Right hindlimb (tissue), 1 donor: ENCODE measurements around the gene FAM136A.
"Not testable (repeated sequence)": the region's sequence is repeated elsewhere in the genome, so short reads cannot be mapped to it uniquely, and the experiment has no call there.

Experiments used
- DNase-seq: peaks from one replicate; pipeline ENCODE4 v3.0.0-alpha.2; 2018

The FAM136A gene

DNA sequence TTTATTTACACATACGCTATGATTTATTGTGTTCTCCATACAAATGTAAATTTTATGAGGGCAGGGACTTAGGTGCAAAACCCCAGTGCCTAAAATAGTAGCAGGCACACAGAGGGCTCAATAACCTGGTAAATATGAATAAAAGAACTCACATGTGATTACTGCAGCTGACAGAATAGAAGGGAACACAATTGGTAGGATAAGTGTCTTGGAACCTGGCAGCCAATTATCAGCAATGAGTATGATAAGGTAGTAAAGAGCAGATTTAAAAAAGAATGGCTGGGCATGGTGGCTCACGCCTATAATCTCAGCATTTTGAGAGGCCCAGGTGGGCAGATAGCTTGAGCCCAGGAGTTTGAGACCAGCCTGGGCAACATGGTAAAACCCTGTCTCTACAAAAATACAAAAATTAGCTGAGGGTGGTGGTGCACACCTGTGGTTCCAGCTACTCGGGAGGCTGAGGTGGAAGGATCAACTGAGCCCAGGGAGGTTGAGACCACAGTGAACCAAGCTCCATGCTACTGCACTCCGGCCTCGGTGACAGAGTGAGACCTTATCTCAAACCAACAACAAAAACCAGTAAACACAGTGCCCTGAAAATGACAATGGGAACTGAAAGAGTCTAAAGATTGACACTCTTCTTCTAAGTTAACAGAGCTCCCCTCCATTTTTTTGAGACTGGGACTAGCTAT is 18.2 kb downstream of the FAM136A start:
- DNase-seq, result no peak

DNA sequence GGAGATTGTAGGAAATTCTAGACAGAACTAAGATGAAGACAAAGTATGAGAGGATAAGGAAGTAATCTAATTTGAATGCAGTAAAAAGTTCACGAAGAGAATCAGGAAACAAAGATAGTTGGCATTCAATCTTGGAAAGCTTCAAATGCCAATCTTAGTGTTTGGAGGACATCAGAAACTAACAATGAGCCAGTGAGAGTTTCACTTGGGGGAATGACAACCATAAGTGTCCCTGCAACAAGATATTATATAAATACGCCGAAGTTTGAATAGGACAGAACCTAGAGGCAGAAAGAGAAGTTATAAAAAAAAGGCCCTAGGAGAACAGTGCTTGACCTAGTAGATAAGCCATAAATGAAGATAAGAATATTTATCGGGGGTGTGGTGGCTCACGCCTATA is 19.4 kb downstream of the FAM136A start:
- no peak for DNase-seq

DNA sequence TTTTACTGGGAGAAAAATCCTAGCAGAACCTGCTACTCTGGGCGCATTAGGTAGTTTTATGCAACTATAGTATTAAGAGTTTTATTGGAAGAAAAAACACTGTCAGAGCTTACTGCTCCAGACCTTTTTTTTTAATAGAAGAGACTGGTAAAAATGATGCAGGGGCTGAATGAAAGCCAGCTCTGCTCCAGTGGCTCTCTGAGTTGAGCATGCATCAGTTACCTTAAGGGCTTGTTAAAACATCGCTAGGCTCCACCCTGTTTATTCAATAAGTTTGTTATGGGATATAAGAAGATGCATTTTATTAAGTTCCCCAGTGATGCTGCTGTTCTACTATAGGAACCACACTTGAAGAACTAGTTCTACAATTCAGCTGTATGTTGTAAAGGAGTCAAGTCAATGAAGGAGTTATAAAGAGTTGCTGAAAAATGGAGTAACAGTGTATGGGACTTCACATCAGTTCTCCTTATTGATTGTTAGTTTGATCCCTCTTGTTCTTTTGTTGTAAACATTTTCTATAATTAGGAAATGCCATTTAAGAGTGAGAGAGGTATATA is 21.5 kb downstream of the FAM136A start:
- DNase-seq, result no peak

DNA sequence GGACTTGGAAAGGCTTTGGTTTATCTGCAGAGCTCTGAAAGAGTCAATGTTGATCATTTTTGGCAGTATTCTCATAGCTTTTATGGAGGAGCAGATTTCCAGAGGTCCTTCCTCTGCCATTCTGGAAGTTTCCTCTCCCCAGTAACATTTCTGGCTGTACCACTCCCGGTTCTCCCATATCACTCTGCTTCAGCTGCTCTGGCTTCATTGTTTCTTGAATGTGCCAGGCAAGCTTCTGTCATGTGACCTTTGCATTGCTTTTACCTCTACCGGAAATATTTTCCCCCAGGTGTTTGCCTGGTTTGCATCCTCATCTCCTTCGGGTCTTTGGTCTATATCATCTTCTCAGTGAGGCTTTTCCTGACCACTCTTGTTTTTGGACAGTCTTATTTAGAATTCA is 31.5 kb downstream of the FAM136A start:
- no peak for DNase-seq

GRCh38 chr2:70269422-70270302 is 32.2 kb downstream of the FAM136A start:
- not testable (repeated sequence) for DNase-seq

DNA sequence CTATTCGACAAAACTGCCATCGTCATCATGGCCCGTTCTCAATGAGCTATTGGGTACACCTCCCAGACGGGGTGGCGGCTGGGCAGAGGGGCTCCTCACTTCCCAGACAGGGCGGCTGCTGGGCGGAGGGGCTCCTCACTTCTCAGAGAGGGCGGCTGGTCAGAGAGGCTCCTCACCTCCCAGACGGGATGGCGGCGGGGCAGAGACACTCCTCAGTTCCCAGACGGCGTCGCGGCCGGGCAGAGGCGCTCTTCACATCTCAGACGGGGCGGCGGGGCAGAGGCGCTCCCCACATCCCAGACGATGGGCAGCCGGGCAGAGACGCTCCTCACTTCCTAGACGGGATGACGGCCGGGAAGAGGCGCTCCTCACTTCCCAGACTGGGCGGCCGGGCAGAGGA is 34.9 kb downstream of the FAM136A start:
- not testable (repeated sequence) for DNase-seq

DNA sequence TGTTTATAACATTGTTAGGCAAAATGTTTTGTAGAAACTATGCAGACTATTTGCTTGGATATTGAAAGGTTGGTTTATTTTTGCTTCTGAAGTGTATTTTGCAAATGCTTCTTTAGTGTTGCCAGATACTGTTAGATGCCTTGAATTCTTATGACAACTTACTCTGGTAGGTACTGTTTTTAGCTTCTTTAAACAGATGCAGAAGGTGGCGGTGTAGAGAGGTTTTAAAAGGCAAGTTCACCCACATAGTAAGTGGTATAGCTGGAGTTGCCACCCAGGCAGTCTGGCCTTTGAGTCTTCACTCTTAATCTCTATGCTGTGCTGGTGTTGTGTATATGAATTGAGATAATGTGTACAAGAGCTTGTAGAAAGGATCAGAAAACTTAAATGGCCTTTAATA is 40.4 kb downstream of the FAM136A start:
- DNase-seq, result no peak

GRCh38 chr2:70258532-70258875 is 43.4 kb downstream of the FAM136A start:
- DNase-seq, result peak; percentile 65

DNA sequence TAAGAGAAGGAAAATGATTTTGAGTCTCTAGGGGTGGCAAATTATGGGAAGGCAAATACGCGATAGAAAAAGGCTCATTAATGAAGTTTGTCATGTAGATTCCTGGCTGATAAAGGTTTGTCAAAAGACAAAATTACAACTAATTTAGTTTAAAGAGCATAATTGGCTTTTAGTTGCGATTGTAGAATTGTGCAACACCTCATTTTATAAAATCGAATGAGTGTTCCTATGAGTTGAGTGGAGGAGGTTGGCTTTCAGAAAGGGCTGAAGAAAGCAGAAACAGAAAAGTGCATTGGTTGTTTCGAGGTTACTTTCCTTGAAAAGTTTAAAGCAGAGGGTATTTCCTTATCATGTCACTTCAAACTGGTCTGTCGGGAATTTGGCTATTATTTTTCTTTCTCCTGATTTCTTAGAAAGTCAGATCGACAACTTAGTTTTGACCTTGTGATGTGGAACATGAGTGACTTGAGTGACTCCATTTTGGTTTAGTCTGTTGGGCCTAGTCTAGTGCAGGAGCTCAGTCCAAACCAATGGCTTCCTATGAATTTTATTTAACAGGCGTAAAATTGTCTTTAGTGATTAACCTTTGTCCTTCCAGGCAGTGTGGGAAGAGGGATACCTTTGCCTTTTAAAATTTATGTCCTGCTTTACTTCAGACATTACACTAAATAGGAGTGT is 46.1 kb downstream of the FAM136A start:
- DNase-seq, result no peak

GRCh38 chr2:70250434-70250833 is 51.4 kb downstream of the FAM136A start:
- DNase-seq, result no peak

DNA sequence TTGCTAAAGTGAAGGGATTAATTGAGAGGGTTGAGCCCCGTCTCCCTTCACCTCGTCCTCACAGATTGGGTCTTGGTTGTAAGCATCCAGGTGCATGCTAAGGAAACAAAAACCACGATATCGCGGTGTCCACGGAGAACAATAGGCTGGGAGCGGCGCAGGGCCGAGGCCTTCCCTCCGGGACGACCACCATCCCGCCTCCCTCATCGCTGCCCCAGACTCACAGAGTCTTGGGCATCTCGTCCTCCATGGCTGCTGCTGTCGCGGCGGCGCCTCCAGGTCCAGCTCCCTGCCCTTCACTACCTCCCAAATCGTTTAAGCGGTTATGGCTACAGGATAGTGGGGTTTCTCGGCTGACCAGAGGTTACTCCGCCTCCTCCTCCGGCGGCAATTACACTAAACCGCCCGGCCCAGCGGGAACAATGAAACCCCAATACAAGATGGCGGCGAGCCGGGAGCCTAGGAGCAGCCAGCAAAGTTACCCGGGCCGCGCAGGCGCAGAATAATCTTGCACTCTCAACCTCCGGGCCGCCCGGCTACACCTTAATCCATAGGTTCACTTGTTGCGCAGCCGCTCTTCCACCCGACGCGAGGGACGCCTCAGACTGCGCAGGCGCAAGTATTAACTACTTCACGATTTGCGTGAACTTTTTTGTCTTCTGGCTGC is 53.6 kb downstream of the FAM136A start, which contains the start of gene TIA1:
Gene TIA1 (minus strand): TSS at position 448 of the 667 bp plus-strand sequence. CDS start 198 bp downstream, at position 250.
- DNase-seq, result peak; percentile 99

DNA sequence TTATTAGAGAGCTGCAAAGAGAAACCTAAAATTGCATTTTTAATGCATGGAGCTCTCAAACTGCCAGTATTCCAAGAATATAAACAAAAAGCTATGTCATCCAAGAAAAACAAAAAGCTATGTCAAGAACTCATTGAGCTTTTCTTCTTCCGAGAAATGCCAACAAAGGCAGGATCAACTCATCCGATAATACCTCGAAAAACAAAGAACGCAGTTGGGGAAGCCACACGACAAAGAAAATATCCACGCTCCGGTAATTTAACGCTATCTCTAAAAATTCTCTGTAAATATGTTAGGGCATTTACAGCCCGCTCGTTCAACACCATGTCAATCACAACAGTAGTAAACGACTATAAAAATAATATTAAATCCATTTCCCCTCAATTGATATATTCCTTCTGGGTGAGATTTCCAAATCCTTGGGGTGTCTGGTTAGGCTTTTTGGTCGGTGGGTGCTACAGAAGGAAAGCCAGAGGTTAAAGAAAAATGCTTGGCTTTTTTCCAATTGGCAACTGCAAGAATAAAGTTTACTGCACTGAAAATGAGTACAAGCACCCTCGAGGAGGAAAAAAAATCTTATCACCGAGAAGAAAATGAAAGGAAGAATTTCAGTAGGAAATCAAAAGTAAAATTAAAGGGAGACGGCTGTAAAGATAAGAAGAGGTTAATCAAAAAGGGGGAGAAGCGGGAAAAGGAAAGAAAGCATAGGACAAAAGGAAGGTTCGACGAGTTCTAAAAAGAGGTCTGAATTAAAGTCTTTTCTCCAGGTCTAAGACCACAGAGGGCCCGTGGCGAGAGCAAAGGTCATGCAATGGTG is 54.3 kb downstream of the FAM136A start:
- DNase-seq, result no peak
